Activated naive CD8-positive, alpha-beta T cell treated with anti-CD3 and anti-CD28 coated beads, Interleukin-2, amount 50 U/mL, for 16 hours (primary cell): ENCODE data around the gene ATXN10.

Experiments used
- DNase-seq: peaks from one replicate; pipeline ENCODE4 v3.0.0-alpha.2; 2020; ENCODE audit warnings: low read depth, low spot score

The ATXN10 gene

GRCh38 chr22:45757936-45758335, 86.3 kb downstream of the ATXN10 start:
- DNase-seq = no peak

GRCh38 chr22:45758603-45759002, 87.0 kb downstream of the ATXN10 start:
- DNase-seq = no peak

GRCh38 chr22:45760682-45761081, 89.0 kb downstream of the ATXN10 start:
- no peak for DNase-seq

- no peak for DNase-seq
These were observed 91.1 kb downstream of the ATXN10 start for GRCh38 chr22:45762545-45763235.

- no peak for DNase-seq
These were observed 91.6 kb downstream of the ATXN10 start for GRCh38 chr22:45763236-45763624.

GRCh38 chr22:45768490-45768889, 96.9 kb downstream of the ATXN10 start:
- no peak for DNase-seq

- no peak for DNase-seq
These were observed 98.1 kb downstream of the ATXN10 start for GRCh38 chr22:45769569-45770210.

- DNase-seq = no peak
These were observed 98.9 kb downstream of the ATXN10 start for GRCh38 chr22:45770506-45770905.

GRCh38 chr22:45771057-45771456, 99.4 kb downstream of the ATXN10 start:
- DNase-seq = no peak

- no peak for DNase-seq
These were observed 100.1 kb downstream of the ATXN10 start for GRCh38 chr22:45771711-45772110.

GRCh38 chr22:45772743-45773142, 101.1 kb downstream of the ATXN10 start:
- no peak for DNase-seq

GRCh38 chr22:45774001-45774670, 102.5 kb downstream of the ATXN10 start:
- no peak for DNase-seq

- no peak for DNase-seq
These were observed 103.4 kb downstream of the ATXN10 start for GRCh38 chr22:45775062-45775461.

GRCh38 chr22:45775569-45776312, 104.1 kb downstream of the ATXN10 start:
- no peak for DNase-seq

GRCh38 chr22:45776313-45776585, 104.6 kb downstream of the ATXN10 start:
- DNase-seq = no peak

GRCh38 chr22:45777046-45777851, 105.6 kb downstream of the ATXN10 start:
- DNase-seq = no peak

GRCh38 chr22:45777852-45778375, 106.3 kb downstream of the ATXN10 start:
- no peak for DNase-seq

- no peak for DNase-seq
These were observed 109.8 kb downstream of the ATXN10 start for GRCh38 chr22:45781459-45781858.

GRCh38 chr22:45781966-45782365, 110.3 kb downstream of the ATXN10 start:
- DNase-seq = no peak

- DNase-seq = no peak
These were observed 111.4 kb downstream of the ATXN10 start for GRCh38 chr22:45783021-45783420.

GRCh38 chr22:45783690-45784089, 112.1 kb downstream of the ATXN10 start:
- no peak for DNase-seq
